ENCODE data around the gene DNAH11. TPM values are rescaled to one million over a fixed set of nuclear protein-coding genes. Genes with fewer than 3 reads are reported as not detected.
A peak's percentile ranks its signal among the peaks of the same experiment; 100 is the strongest.
"Not testable (repeated sequence)": the region's sequence is repeated elsewhere in the genome, so short reads cannot be mapped to it uniquely, and the experiment has no call there.

Gene DNAH11
- total RNA-seq, 2 experiments from 2014 or later: 0.25 to 0.43 TPM

DNA sequence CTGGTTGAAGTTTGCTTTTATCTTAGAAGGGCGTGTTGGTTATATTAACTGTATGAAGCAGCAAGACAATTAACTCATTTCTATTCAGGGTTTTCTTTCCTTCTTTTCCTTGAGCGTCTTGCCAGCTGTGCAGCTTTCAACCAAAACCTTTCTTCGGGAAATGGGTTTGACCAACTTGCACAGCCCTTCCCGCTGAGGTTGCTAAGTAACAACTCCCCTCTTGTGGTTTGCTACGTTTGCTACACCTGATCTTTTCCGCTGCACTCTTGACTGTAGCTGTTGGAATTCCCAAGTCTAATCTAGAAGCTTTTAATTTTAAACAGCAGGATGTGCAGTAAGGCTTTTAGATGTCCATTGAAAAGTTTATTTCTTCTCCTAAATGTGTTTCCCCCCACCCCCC lies 286.0 kb downstream of the DNAH11 start:
- ATAC-seq (ENCODE audit: low read depth) (no peak), DNase-seq (no peak)
- H3K36me3 Mint-ChIP-seq: no peaks in the 10 kb centered on the region
- H3K4me1 Mint-ChIP-seq: peaks cover 5% of the 10 kb centered on the region
- H3K27me3 Mint-ChIP-seq: no peaks in the 10 kb centered on the region
- H3K4me3 Mint-ChIP-seq: no peak overlapping the region
- POLR2A ChIA-PET: no interaction called here
- H3K27ac Mint-ChIP-seq: no peak overlapping the region
- H3K9me3 Mint-ChIP-seq: no peaks in the 10 kb centered on the region

DNA sequence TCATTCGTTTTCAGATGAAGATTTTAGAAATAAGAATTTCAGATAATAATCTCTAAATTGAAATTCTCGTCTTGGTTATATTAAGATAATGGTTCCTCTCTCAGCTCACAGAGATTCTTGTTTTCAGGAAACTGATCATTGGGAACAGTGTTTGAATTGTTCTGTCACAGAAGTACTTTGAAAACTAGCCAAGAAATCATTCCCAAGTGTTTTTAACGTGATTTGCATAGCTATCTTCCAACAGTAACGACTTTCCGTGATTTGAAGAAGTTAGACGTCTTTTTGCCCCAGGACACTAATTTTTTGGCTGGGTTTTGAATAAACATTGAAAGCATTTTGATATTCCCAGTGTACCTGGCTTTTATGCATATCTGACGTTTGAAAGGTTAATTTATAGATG lies 286.9 kb downstream of the DNAH11 start:
- Mint-ChIP-seq H3K36me3 (no peaks in the 10 kb centered on the region), H3K27me3 (no peaks in the 10 kb centered on the region)

DNA sequence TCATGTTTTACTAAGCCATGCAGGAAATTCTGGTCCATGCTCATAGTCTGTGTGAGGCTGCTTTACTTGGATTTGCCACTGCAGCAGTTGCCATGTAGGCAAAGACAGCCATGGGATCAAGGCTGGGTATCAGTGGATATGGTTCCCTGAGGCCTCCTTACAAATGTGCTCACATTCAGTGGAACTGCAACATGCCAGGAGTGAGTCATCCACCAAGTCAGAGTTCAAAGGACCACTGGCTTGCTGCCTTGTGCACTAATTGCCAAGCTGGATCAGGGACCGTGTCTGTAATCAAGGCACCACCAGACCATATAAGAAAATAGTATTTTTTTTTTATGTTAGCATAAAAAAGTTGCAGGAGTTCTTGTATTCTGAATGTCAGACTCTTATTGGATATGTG lies 301.9 kb downstream of the DNAH11 start:
- POLR2A ChIA-PET: no interaction called here

More for the DNA sequence above, 286.9 kb downstream of the DNAH11 start:
- ATAC-seq (ENCODE audit: low read depth) (no peak), DNase-seq (no peak)
- Mint-ChIP-seq H3K27ac (no peak overlapping the region), H3K9me3 (no peaks in the 10 kb centered on the region), H3K4me1 (peaks cover 5% of the 10 kb centered on the region), H3K4me3 (no peak overlapping the region)
- POLR2A ChIA-PET: no interaction called here

DNA sequence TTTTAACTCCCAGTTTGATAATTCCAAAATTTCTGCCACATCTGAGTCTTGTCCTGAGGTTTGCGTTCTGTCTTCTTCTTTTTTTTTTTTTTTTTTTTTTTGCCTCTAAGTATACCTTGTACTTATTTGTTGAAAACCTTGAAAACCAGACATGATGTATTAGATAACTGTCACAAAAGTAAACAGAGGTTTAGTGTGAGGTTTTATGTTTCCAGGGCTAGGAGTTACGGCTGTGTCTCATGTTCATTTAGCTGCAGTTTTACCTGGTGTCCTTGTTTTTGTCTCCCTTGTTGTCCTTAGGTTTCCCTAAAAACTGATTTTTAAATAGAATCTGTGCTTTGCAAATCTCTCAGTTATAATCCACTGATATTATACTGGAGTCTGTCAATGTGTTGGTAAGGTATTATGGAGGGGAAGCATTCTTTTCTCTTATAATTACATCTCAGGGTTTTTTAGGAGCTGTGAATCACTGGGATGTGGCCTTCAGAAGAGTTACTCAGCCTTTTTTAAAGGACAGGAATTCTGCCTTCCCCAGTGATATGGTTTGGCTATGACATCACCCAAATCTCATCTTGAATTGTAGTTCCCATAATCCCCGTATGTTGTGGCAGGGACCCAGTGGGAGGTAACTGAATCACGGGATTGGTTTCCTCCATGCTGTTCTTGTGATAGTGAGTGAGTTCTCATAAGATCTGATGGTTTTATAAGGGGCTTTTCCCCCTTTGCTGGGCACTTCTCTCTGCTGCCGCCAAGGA lies 307.9 kb downstream of the DNAH11 start:
- Mint-ChIP-seq H3K4me1 (peaks cover 13% of the 10 kb centered on the region), H3K4me3 (peak overlapping the region; percentile 76), H3K27me3 (peaks cover 3% of the 10 kb centered on the region), H3K9me3 (peaks cover 2% of the 10 kb centered on the region), H3K36me3 (peaks cover 2% of the 10 kb centered on the region), H3K27ac (peak overlapping the region; percentile 92)
- ATAC-seq (ENCODE audit: low read depth) (no peak), DNase-seq (no peak)
- POLR2A ChIA-PET: no interaction called here

More for the DNA sequence above, 301.9 kb downstream of the DNAH11 start:
- no peak for ATAC-seq (ENCODE audit: low read depth)
- Mint-ChIP-seq H3K9me3 (peaks cover 2% of the 10 kb centered on the region), H3K36me3 (no peaks in the 10 kb centered on the region), H3K27me3 (peaks cover 3% of the 10 kb centered on the region), H3K4me1 (no peaks in the 10 kb centered on the region), H3K4me3 (no peak overlapping the region), H3K27ac (no peak overlapping the region)
- no peak for DNase-seq

DNA sequence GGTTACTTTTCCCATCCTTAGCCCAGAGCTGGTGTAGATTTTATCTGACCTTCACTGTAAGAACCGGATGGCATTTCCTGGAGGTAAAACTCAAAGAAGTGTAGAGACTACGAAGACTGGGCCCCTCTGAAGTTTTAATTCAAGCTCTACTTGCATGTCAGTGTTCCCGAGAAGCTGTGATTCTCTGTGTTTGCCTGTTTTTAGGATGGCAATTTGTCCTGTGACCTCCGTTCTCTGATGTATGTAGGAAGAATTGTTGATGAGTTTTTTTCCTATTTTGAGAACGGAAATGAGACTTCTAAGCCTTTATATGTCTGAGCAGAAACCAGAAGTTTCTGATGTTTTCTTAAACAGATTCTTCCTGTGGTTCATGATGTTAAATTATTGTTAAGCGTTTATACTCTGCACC lies 308.7 kb downstream of the DNAH11 start:
- Mint-ChIP-seq H3K36me3 (peaks cover 2% of the 10 kb centered on the region), H3K27ac (peak overlapping the region; percentile 92), H3K4me1 (peaks cover 13% of the 10 kb centered on the region), H3K4me3 (peak overlapping the region; percentile 76), H3K27me3 (peaks cover 3% of the 10 kb centered on the region), H3K9me3 (peaks cover 2% of the 10 kb centered on the region)
- POLR2A ChIA-PET: no interaction called here
- peak; percentile 73 for ATAC-seq (ENCODE audit: low read depth)
- DNase-seq: no peak

DNA sequence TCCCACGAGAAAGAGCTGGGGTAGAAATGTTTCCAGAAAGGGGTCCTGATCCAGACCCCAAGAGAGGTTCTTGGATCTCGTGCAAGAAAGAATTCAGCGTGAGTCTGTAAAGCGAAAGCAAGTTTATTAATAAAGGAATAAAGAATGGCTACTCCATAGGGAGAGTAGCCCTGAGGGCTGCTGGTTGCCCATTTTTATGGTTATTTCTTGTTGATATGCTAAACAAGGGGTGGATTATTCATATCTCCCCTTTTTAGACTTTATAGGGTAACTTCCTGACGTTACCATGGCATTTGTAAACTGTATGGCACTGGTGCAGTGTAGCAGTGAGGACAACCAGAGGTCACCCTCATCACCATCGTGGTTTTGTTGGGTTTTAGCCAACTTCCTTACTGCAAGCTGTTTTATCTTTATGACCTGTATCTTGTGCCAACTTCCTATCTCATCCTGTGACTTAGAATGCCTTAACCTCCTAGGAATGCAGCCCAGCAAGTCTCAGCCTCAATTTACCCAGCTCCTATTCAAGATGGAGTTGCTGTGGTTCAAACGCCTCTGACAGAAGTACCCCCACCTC lies 322.9 kb downstream of the DNAH11 start:
- H3K27ac Mint-ChIP-seq; H3K9me3 Mint-ChIP-seq; H3K4me1 Mint-ChIP-seq; H3K36me3 Mint-ChIP-seq; H3K4me3 Mint-ChIP-seq; DNase-seq; ATAC-seq (ENCODE audit: low read depth); H3K27me3 Mint-ChIP-seq; POLR2A ChIA-PET: not testable (repeated sequence)

DNA sequence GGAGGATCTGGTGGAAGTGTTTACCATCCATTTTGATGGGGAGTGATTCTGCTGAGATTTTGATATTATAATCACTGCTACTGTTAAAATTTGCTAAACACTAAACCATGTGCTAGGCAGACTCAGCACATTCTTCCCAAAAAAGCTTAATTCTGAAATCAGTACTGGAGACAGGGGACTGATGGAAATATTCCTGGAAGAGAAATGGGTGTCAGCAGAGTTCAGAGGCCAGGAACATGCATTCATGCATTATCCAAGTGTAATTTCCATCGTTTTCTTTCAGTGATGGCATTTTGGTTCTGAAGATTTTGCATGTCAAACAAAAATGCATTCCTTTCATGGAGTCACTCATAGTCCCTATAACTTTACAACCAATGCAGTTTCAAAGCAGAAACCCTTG lies 323.9 kb downstream of the DNAH11 start:
- H3K4me3 Mint-ChIP-seq: no peak overlapping the region
- no peak for DNase-seq
- no peaks in the 10 kb centered on the region for H3K27me3 Mint-ChIP-seq
- POLR2A ChIA-PET: no interaction called here
- H3K36me3 Mint-ChIP-seq: no peaks in the 10 kb centered on the region
- no peaks in the 10 kb centered on the region for H3K4me1 Mint-ChIP-seq
- no peak overlapping the region for H3K27ac Mint-ChIP-seq
- no peaks in the 10 kb centered on the region for H3K9me3 Mint-ChIP-seq
- no peak for ATAC-seq (ENCODE audit: low read depth)

DNA sequence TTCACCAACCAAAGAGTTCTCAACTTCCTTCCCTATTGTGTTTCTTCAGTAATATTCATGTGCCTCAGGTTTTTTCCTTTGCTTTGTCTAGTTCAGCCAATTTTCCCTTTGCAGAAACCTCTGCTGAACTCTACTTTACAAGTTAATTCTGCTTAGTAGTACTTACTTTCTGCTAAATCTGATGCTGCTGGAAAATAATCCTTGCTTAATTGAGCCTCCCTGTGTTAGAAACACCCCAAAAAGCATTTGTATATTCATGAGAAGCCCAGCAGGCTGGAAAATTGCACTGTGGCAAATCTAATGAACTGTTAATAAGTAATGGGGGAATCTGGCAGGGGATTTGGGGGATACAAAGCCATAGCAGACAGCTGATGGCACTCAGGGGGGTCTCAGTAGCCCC lies 324.4 kb downstream of the DNAH11 start:
- ATAC-seq (ENCODE audit: low read depth): no peak

DNA sequence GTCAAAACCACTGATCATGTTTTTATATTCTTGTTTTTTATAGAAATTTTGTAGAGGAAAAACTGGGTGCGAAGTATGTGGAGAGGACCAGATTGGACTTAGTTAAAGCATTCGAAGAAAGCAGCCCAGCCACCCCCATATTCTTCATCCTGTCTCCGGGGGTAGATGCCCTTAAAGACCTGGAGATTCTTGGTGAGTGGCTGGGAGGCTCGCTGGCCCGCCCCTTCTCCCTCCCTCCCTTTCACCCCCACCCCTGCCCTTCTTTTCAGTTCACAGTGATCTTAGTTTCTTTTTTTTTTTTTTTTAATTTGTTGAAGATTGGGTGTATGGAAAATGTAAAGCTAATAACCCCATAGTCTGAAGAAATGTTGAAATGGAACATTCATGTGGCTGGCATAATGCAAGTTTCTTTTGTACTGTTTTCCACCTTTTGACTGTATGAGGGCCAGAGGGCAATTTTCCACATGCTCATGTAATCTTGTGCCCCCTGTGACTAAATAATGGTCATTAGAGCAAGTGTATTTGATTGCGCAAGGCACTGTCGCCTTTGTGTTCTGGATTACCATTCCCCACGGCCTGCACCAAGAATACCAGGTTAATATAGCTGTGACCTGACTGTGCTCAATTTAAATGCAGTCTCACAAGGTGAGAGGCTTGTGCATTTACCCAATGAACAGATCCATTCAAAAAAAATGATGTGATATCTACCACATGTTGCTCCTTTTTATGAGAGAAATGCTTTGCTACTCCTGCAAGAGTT lies 325.2 kb downstream of the DNAH11 start:
- POLR2A ChIA-PET: interaction anchor here (0.7 kb wide), 1 partner anchor 16 kb away, joined by 4 read pairs; no protein-coding TSS in a partner anchor

More for the DNA sequence above, 324.4 kb downstream of the DNAH11 start:
- Mint-ChIP-seq H3K27ac (no peak overlapping the region), H3K27me3 (no peaks in the 10 kb centered on the region), H3K36me3 (no peaks in the 10 kb centered on the region), H3K4me1 (no peaks in the 10 kb centered on the region), H3K9me3 (no peaks in the 10 kb centered on the region), H3K4me3 (no peak overlapping the region)
- DNase-seq: no peak
- POLR2A ChIA-PET: interaction anchor here (0.7 kb wide), 1 partner anchor 15 kb away, joined by 4 read pairs; no protein-coding TSS in a partner anchor

DNA sequence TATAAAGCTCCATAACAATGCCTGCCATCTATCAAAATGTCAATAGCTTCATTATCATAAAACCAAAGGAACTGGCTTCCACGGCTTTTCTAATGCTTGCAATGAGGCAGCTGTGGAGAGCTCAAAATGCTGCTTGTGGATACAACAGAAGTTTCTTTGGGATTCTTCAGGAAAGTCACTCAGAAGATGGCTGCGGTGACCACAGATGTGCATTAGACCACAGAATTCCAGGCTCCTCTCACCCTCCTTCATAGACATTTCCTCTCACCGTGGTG lies 325.7 kb downstream of the DNAH11 start:
- Mint-ChIP-seq H3K9me3 (peaks cover 1% of the 10 kb centered on the region), H3K4me3 (no peak overlapping the region), H3K27me3 (no peaks in the 10 kb centered on the region), H3K27ac (no peak overlapping the region), H3K4me1 (no peaks in the 10 kb centered on the region), H3K36me3 (peaks cover 4% of the 10 kb centered on the region)
- ATAC-seq (ENCODE audit: low read depth) (no peak), DNase-seq (no peak)
- POLR2A ChIA-PET: no interaction called here

More for the DNA sequence above, 325.2 kb downstream of the DNAH11 start:
- H3K27ac Mint-ChIP-seq: no peak overlapping the region
- no peak for ATAC-seq (ENCODE audit: low read depth)
- DNase-seq: no peak
- H3K4me1 Mint-ChIP-seq: no peaks in the 10 kb centered on the region
- peaks cover 1% of the 10 kb centered on the region for H3K9me3 Mint-ChIP-seq
- H3K36me3 Mint-ChIP-seq: peaks cover 4% of the 10 kb centered on the region
- H3K4me3 Mint-ChIP-seq: no peak overlapping the region
- H3K27me3 Mint-ChIP-seq: no peaks in the 10 kb centered on the region

DNA sequence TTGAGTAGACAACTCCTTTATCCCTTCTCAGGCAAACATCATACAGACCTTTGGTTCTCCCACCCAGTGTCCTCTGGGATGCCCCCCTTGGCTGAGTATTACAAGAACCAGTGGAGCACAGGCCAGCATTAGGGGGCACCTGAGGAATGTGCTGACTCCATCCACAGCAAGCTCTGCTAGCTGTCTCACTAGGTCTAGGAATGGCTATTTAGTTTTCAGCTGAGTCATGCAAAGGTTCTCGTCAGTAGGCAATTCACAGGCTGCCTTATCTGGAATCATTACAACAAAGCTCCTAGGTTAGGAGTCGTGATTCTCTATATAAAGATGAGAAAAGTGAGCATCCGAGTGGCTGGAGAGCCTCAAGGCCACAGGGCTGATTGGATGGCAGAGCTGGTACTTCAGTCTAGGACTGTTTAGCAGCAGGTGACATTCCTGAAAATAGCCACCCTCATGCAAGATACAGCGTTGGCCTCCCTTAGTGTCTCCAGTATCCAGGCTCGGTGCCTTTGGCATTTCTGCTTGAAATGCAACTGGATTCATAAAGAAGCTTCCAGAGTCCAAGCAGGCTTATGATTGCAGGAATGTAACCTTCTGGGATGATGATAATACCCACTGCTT lies 327.1 kb downstream of the DNAH11 start:
- ATAC-seq (ENCODE audit: low read depth): no peak
- peaks cover 10% of the 10 kb centered on the region for H3K36me3 Mint-ChIP-seq
- H3K27me3 Mint-ChIP-seq: no peaks in the 10 kb centered on the region
- POLR2A ChIA-PET: no interaction called here
- no peaks in the 10 kb centered on the region for H3K4me1 Mint-ChIP-seq
- DNase-seq: no peak
- no peak overlapping the region for H3K4me3 Mint-ChIP-seq
- H3K27ac Mint-ChIP-seq: no peak overlapping the region
- peaks cover 1% of the 10 kb centered on the region for H3K9me3 Mint-ChIP-seq

DNA sequence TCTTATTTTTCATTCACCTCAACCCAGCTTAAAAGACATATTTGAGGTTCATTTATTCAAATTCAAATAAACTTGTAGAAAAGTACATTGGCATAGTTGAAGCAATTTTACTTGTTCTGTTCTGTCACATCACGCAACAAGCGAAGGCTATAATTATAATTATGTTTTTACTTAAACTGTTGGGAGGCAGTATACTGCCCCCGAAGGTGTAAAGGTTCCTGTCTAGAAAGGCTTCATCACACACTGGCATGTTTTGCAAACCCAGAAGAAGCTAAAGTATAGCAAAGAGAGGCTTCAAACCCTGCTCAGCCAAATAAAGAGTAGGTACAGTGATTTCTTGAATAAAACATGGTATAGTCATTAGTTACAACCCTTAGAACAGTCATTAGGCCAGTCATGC lies 340.2 kb downstream of the DNAH11 start:
- Mint-ChIP-seq H3K4me1 (no peaks in the 10 kb centered on the region), H3K27me3 (no peaks in the 10 kb centered on the region), H3K4me3 (no peak overlapping the region), H3K36me3 (peaks cover 4% of the 10 kb centered on the region), H3K9me3 (no peaks in the 10 kb centered on the region), H3K27ac (no peak overlapping the region)
- no peak for DNase-seq
- POLR2A ChIA-PET: no interaction called here
- ATAC-seq (ENCODE audit: low read depth): no peak

DNA sequence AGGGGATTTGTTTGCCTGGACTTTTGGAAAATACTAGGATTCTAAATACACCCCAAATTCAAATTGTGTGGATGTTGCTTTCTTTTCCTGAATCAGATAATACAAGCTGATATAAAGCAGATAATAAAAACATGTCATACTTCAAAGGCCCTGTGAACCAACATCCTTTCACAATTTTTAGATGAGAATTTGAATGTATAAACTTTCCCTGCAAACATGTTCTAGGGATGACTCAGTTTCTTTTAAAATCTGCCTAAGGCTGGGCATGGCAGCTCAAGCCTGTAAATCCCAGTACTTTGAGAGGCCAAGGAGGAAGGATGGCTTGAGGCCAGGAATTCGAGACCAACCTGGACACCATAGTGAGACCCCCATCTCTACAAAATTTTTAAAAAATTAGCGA lies 340.7 kb downstream of the DNAH11 start:
- H3K4me1 Mint-ChIP-seq; H3K9me3 Mint-ChIP-seq; H3K36me3 Mint-ChIP-seq; ATAC-seq (ENCODE audit: low read depth); POLR2A ChIA-PET; H3K4me3 Mint-ChIP-seq; H3K27me3 Mint-ChIP-seq; H3K27ac Mint-ChIP-seq; DNase-seq: not testable (repeated sequence)

Measured in activated naive CD8-positive, alpha-beta T cell treated with anti-CD3 and anti-CD28 coated beads, Interleukin-2, amount 10 ng/mL, durations not matched to agents 7 days and 5 days (primary cell).